ENCODE measurements around the gene PLEKHH3. TPM values are rescaled to one million over a fixed set of nuclear protein-coding genes. Genes with fewer than 3 reads are reported as not detected.

The PLEKHH3 gene
- total RNA-seq, 6 experiments from 2014 or later: 16.4 to 22.4 (median 19.1) TPM

DNA sequence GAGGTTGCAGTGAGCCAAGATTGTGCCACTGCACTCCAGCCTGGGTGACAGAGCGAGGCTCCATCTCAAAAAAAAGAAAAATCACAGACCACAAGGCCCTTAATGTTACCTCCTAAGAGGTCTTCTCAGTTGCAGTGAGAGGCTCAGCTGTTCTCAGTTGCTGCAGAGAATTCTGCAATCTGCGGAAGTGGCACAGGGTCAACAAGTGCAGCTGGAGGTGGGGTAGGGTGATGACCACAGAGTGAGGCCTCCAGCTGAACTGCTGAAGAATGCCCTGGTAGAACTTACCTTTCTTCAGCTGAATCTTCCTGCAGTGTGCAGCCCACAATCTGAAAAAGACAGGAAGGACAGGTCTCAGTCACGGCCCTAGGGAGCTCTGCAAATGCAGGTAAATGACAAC lies 31.8 kb upstream of the PLEKHH3 start:
- Mint-ChIP-seq H3K4me3 (no peak overlapping the region), H3K36me3 (ENCODE audit: low read depth) (peaks cover 32% of the 10 kb centered on the region), H3K27me3 (ENCODE audit: insufficient read depth) (no peaks in the 10 kb centered on the region), H3K4me1 (ENCODE audit: low read depth) (no peaks in the 10 kb centered on the region), H3K27ac (no peak overlapping the region), H3K9me3 (no peaks in the 10 kb centered on the region)
- TF ChIP-seq, protein P1, sequence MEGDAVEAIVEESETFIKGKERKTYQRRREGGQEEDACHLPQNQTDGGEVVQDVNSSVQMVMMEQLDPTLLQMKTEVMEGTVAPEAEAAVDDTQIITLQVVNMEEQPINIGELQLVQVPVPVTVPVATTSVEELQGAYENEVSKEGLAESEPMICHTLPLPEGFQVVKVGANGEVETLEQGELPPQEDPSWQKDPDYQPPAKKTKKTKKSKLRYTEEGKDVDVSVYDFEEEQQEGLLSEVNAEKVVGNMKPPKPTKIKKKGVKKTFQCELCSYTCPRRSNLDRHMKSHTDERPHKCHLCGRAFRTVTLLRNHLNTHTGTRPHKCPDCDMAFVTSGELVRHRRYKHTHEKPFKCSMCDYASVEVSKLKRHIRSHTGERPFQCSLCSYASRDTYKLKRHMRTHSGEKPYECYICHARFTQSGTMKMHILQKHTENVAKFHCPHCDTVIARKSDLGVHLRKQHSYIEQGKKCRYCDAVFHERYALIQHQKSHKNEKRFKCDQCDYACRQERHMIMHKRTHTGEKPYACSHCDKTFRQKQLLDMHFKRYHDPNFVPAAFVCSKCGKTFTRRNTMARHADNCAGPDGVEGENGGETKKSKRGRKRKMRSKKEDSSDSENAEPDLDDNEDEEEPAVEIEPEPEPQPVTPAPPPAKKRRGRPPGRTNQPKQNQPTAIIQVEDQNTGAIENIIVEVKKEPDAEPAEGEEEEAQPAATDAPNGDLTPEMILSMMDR (IDR thresholded peaks at IDR 0.05): no peak
- no peak for DNase-seq

DNA sequence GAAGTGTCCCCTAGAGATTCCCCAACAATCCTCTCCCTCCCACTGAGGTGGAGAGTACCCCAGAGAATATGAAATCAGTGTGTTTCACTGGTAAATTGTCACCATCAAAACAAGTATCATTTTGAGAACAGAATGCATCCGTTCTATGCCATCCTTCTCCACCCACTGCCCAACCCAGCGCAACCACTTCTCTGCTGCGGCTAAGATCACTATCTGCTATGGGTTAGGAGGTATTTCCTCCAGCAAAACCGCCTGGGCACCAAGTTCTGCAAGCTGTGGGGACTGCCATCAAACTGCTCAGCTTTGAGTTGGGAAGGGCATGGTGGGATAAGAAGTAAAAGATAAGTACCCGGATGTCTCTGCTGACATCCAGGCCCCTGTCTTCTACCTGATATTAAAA lies 29.9 kb upstream of the PLEKHH3 start:
- Mint-ChIP-seq H3K27me3 (ENCODE audit: insufficient read depth) (peaks cover 2% of the 10 kb centered on the region; the same call in 1 of the 2 replicates), H3K27ac (no peak overlapping the region), H3K4me1 (ENCODE audit: low read depth) (no peaks in the 10 kb centered on the region), H3K4me3 (no peak overlapping the region), H3K9me3 (no peaks in the 10 kb centered on the region), H3K36me3 (ENCODE audit: low read depth) (peaks cover 21% of the 10 kb centered on the region)
- TF ChIP-seq, protein P1 (IDR thresholded peaks at IDR 0.05): no peak
- no peak for DNase-seq

DNA sequence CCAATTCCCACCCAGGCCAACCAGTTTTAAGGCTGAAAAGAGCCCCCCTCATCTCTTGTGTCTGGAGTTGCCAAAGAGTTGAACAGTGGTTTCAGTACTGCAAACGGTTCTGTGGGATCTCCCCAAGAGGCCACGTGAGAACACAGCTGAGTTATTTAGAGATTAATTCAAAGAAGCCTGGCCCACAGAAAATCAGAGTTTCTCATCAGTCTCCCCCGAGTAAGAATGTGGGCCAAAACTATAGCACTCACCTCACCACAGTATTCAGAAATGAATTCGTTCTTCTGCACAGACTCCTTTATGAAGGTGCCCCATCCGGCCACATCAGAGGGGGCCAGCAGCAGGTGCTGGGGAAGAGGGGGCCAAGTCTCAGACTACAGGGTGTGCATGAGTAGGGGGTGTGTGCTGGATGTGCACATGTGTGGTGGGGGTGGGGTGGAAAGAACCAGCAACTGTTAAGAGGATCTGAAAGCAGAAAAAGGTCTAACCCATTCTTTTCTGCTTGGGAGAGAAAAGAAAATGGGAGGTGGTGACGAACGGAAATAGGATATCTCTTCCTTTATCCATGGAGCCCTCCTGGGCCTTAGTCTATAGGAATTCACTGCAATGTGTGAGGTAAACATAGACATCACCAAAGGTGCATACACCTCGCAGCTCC lies 28.2 kb upstream of the PLEKHH3 start:
- H3K4me3 Mint-ChIP-seq: no peak overlapping the region
- no peaks in the 10 kb centered on the region for H3K9me3 Mint-ChIP-seq
- H3K27ac Mint-ChIP-seq: no peak overlapping the region
- peaks cover under 1% of the 10 kb centered on the region; the same call in 1 of the 2 replicates for H3K4me1 Mint-ChIP-seq (ENCODE audit: low read depth)
- DNase-seq: no peak
- peaks cover 2% of the 10 kb centered on the region; the same call in 1 of the 2 replicates for H3K27me3 Mint-ChIP-seq (ENCODE audit: insufficient read depth)
- peaks cover 17% of the 10 kb centered on the region for H3K36me3 Mint-ChIP-seq (ENCODE audit: low read depth)
- TF ChIP-seq, protein P1 (IDR thresholded peaks at IDR 0.05): no peak

- peaks cover 2% of the 10 kb centered on the region; the same call in 1 of the 2 replicates for H3K27me3 Mint-ChIP-seq (ENCODE audit: insufficient read depth)
- TF ChIP-seq, protein P1 (IDR thresholded peaks at IDR 0.05): no peak
- H3K4me1 Mint-ChIP-seq (ENCODE audit: low read depth): peaks cover 5% of the 10 kb centered on the region
- DNase-seq: no peak
- no peak overlapping the region for H3K4me3 Mint-ChIP-seq
- peaks cover 21% of the 10 kb centered on the region for H3K36me3 Mint-ChIP-seq (ENCODE audit: low read depth)
- H3K27ac Mint-ChIP-seq: no peak overlapping the region
- H3K9me3 Mint-ChIP-seq: no peaks in the 10 kb centered on the region
These were observed 27.7 kb upstream of the PLEKHH3 start for GRCh38 chr17:42704490-42704836.

- Mint-ChIP-seq H3K36me3 (ENCODE audit: low read depth) (peaks cover 16% of the 10 kb centered on the region), H3K27me3 (ENCODE audit: insufficient read depth) (peaks cover 4% of the 10 kb centered on the region; the same call in 1 of the 2 replicates), H3K9me3 (no peaks in the 10 kb centered on the region), H3K27ac (no peak overlapping the region), H3K4me3 (no peak overlapping the region), H3K4me1 (ENCODE audit: low read depth) (peaks cover 20% of the 10 kb centered on the region)
- no peak for DNase-seq
- TF ChIP-seq, protein P1 (IDR thresholded peaks at IDR 0.05): no peak
These were observed 25.7 kb upstream of the PLEKHH3 start for GRCh38 chr17:42702446-42702845.

All from HFFc6 (cell line).